NCI-H1930 (cell line): ENCODE data around the gene TTC27.

Experiments used
- DNase-seq, 2 experiments: peaks; one replicate each; lab custom pipeline; 2025; lab: John Stamatoyannopoulos, UW

The TTC27 gene

DNA sequence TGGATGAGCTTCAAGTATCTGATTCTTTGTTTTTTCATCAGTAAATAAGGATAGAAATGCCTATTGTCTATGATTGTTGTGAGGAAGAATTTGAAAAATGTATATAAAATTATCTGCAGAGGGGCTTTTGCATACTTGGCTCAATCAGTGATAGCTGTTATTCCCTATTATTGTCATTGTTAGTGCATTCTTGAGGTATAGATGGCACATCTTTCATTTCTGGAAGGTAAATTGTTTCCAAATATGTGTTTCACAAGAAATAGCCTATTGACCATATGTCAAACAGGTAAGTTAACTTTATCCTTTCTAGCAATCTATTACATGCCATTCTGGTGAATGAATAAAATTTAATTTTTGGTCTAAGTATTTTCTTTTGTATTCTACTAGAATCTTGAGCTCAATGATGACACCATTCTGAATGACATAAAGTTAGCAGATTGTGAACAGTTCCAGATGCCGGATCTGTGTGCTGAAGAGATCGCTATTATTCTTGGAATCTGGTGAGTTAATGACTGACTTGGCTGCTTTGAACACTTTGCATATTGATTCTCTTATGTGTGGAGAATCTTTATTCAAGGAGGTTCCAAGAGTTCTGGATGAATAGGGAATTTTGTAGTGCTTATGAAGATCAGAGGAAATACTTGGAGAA lies 44.2 kb downstream of the TTC27 start:
- DNase-seq = no peak

DNA sequence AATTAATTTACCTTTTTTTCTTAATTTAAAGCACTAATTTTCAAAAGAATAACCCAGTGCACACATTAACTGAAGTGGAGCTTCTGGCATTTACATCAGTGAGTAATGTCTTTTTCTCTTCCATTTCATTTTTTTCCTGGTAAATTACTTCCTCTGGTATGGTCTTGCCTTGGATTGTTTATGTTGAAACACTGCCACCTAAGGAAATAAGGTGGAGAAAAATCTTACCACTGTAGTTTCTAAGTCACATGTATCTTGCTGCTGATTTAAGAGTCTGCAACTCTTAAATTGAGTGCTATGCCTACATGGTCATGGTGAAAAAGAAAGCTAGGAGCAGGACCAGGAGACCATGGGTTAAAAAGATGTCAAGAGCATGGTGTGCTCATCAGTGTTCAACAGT lies 51.0 kb downstream of the TTC27 start:
- DNase-seq = no peak

DNA sequence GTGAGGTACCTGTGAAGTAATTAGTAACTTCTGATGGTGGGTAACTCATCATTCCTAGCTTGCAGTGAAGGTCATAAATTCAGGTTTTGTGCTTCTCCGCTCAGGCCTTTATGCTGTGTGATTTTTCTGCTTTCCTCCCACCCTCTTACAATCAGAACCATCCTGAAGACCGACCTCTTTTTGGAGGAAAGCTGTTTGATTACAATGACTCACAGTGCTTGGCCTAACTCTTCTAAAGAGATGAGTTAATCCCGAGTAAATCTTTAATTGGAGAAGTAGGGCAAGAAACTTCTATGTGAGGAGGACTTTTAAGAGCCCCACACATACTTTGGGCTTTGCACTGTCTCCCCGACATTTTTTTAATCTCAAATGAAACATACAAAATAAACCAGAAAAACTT lies 53.1 kb downstream of the TTC27 start:
- DNase-seq = no peak

DNA sequence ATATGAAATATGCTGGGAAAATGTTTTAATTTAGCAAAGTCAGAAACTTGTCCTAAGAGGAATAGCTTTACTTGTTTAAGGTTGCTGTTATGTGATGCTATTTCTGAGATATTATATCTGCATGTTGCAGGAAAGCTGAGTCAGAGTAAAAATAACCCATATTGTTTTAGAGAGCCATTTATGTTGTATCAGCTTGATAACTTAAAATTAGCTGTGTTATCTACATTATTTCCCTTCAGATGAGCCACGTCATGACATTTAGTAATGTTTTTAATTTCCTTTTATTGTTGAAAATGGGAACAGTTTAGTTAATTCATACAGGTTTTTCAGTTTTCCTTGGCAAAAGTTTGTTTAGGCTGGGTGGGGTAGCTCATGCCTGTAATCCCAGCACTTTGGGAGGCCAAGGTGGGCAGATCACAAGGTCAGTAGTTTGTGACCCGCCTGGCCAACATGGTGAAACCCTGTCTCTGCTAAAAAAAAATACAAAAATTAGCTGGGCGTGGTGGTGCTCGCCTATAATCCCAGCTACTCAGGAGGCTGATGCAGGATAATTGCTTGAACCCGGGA lies 55.8 kb downstream of the TTC27 start:
- no peak for DNase-seq

DNA sequence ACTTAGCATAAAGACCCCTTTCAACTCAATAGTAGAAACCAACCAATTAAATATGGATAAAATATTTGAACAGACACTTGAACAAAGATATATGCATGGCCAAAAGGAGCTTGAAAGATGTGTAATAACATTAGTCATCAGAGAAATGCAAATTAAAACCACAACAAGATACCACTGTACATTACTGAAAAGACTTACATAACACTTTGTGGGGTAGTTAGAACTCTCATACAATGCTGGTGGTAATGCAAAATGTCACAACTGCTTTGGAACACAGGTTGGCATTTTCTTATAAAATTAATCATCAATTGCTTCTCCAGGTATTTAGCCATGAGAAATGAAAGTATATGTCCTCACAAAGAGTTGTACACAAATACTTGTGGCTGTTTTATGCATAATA lies 60.7 kb downstream of the TTC27 start:
- no peak for DNase-seq

DNA sequence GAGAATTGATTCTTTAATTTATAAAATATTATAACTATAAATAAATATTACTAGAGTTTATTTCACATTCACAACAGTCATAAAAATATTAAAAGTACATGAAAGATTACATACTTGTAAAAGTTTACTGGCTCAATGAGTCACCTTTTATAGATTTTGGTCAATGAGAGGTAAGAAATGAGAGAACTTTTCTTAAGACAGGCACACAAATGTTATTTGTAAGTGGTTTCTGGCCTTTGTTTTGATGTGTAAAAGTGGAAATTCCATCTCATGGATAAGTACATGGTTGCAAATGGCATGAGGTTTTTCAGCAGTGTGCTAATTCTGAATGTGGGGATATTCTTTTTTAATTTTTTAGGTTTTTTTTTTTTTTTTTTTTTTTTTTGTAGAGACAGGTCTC lies 63.8 kb downstream of the TTC27 start:
- no peak for DNase-seq

DNA sequence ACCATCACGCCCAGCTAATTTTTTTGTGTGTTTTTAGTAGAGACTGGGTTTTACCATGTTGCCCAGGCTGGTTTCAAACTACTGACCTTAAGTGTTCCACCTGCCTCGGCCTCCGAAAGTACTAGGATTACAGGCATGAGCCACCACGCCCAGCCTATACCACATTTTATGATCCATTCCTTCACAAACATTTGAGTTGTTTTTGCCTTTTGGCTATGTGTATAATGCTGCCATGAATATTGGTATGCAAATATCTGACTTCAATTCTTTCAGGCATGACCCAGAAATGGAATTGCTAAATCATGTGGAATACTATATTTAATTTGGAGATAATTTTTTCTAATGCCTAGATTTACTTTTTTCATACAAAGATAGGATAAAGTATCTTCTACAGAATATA lies 68.6 kb downstream of the TTC27 start:
- DNase-seq = no peak

DNA sequence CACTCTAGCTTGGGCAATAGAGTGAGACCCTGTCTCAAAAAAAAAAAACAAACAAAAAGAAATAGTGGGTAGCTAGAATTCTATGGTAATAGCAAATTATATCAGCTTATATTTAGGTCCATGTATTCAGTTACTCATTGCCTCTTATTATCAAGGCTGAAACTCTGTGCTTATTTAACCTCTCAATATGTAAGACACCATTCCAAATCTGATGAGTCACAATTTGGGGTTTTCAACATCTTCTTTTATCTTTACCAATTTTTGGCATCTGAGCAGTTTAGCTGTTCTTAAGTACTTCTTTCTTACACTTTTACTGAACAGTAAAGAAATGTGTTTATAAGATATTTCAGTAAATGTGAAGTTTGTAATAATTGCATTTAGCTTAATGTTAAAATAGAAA lies 69.3 kb downstream of the TTC27 start:
- DNase-seq = no peak

DNA sequence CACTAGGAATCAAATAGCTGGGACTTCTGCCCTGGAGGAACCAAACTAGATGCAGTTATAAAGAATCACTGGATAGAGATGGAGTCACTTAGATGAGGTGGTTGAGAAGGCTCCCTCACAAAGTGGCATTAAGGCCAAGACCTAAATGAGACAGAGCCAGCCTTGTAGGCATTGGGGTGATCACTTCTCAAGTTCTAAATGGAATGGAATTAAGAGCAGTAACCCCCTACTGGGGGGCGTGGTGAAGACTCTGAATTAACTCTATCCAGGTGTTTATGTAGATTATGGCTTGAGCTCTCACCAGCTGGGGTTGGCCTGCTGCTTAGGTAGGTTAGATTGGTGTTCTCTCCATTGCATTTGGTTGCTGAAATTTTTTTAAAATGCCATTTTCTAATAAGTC lies 71.3 kb downstream of the TTC27 start:
- DNase-seq = no peak

DNA sequence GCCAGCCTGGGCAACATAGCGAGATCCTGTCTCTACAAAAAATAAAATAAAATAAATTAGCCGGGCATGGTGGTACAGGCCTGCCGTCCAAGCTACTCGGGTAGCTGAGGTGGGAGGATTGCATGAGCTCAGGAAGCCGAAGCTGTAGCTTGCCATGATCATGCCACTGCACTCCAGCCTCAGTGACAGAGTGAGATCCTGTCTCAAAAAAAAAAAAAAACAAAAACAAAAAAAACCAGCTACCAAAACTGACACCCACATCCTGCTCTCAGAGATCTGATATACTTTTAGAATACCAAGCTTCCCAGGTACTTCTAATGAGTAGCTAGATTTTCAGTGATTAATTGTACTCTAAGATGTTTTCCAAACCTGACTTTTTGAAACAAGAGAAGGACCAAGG lies 74.0 kb downstream of the TTC27 start:
- no peak for DNase-seq

DNA sequence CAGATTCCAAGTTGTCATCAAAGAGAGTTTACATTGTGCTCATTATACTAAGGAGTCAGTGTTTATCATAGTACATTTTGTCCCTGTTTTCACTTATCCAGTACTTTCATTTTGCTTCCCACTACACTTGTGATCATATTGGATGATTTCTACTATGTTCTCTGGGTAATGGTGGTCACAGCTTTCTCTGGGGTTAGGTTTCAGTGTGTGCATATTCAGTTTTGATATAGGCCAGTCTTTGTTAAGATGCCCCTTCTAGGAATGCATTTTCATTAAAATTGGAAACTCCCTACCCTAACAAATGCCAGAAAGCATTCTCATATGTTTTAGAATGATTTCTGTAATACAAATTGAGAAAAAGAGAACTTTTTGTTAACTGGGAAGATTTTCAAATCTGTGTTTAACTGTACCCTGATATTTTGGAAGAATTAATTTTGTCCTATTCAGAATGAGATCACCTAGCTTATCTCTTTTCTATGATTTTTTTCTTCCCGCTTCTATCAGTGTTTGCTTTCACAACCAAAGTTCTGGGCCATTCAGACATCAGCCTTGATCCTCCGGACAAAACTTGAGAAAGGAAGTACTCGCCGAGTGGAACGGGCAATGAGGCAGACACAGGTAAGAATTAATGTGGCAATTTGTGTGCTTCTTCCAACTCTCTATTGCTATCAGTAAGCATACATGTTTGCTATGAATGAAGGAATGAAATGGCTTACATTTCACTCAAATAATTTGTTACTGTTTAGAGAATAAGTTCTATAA lies 74.6 kb downstream of the TTC27 start:
- DNase-seq = no peak

DNA sequence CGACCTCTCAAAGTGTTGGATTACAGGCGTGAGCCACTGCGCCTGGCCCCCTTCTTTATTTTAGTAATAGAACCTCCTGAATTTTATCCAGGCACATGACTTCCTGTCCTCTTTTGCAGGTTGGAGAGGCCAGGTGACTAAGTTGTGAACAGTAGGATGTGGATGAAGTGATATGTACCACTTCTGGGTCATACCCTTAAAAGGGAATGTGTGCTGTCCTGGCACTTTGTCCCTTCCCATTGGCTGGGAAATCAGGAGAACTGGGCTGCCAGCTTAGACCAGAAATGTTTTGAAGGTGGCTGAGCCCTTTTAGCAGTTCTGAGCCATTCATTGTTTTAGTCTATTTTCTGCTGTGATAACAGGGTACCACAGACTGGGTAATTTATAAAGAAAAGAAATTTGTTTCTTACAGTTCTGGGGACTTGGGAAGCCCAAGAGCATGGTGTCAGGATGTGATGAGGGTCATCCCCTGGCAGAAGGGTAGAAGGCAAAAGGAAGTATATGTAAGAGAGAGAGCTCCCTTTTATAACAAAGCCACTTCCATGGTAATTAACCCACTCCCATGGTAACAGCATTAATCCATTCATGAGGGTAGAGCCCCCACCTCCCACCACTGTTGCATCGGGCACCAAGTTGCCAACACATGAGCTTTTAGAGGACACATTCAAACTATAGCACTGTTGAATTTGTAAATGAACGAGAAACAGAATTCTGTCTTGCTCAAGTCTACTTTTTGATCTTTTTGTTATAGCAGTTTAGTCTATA lies 79.1 kb downstream of the TTC27 start:
- no peak for DNase-seq

DNA sequence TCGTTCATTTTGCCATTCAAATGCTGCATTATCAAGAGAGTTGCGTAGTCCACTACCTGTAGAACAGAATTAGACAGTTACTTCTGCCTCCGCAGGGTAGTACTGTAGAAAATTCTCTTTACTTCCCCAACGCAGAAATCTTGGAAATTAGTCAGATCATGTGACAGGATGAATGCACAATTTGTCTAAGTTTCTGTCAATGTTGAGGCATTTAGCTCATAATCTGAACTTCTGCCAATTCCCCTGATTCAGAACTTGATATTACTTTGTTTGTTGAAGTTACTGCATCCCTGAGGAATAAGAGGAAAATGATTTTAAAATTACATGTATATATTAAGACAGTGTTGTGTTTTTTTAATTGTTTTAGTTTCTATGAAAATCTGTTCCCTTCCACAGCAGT lies 83.4 kb downstream of the TTC27 start:
- DNase-seq = no peak

DNA sequence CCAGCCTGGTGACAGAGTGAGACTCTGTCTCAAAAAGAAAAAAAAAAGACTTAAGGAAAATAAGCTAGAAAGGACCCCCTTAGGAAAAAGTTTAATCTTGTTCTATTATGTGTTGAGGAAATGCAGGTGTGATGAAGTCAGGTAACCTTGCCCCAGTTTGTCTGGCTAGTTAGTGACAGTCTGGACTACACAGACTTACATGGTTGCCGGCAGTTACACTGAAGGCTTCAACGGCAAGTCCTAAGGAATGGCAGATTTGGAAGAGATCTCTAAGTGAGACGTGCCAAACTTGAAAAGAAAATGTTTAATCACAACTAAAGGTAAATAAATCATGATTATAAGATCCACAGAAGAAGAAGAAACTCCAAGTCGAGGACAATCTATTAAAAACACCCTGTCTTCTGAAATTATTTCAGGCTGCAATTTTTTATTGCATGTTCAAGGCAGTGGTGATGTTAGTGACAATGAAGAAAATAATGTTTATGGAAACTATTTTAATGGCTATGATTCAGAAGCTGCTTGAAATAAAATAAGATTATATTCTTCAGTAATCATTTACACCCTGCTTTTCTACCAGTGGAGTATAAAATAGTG lies 84.2 kb downstream of the TTC27 start:
- no peak for DNase-seq

DNA sequence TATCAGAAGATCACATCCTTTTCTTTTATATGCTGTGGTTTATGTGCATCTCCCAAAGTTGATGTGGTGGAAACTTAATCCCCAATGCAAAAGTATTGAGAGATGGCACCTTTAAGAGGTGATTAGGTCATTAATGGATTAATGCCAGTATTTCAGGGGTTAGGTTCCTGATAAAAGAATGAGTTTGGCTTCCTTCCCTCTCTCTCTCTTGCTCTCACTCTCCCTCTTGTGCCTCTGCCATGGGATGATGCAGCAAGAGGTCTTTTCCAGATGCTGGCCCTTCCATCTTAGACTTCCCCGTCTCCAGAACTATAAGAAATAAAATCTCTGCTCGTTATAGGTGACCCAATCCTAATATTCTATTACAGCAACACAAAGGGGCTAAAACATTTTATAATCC lies 85.0 kb downstream of the TTC27 start:
- no peak for DNase-seq

DNA sequence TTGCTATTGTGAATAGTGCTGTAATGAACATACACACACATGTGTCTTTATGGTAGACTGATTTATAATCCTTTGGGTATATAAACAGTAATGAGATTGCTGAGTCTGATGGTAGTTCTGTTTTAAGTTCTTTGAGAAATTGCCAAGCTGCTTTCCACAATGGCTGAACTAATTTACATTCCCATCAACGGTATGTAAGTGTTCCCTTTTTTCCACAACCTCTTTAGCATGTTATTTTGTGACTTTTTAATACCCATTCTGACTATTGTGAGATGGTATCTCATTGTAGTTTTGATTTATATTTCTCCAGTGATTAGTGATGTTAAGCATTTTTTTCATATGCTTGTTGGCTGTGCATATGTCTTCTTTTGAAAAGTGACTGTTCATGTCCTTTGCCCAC lies 86.7 kb downstream of the TTC27 start:
- no peak for DNase-seq

DNA sequence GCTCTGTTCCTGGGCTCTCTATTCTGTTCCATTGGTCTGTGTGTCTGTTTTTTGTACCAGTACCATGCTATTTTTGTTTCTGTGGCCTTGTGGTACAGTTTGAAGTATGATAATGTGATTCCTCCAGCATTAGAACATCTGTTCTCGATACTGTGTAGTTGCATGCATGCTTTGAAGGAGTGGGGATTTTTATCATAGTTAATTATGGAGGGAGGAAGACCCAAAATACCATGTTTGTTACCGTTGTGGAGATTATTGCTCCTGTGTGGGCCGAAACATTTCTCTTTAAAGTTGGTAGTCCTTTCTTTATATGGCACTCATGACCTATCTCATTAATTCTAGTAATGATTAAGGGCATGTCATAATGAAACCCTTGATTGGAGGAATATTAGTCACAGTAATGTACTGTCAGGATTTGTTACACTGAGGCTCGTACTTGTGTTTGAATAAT lies 87.6 kb downstream of the TTC27 start:
- DNase-seq = no peak

DNA sequence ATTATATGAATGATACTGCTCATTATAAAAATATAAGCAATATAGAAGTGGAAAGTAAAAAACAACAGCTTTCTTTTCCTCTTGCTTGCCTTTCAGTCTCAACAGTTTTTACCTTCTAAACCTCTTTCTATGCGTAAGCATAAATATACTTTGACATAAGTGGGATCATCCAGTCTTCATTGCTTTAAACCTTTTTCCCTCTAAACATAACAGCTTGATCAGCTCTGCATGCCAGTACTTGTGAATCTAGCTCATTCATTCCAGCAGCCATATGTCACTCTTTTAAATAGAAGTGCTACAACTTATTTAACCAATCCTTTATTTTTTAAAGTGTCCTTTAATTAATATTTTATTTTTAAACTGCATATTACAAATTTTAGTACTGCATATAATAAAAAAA lies 88.1 kb downstream of the TTC27 start:
- DNase-seq = no peak

DNA sequence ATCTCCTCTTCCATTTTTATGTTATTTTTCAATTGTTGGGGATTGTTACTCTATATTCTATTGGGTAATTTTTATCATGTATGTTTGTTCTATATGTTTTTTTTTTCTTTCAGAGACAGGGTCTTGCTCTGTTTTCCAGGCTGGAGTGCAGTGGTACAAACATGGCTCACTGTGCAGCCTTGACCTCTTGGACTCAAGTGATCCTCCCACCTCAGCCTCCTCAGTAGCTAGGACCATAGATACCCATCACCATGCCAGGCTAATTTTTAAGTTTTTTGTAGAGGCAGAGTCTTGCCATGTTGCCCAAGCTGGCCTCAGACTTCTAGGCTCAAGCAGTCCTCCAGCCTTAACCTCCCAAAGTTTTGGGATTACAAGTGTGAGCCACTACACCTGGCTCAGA lies 88.7 kb downstream of the TTC27 start:
- DNase-seq = no peak

DNA sequence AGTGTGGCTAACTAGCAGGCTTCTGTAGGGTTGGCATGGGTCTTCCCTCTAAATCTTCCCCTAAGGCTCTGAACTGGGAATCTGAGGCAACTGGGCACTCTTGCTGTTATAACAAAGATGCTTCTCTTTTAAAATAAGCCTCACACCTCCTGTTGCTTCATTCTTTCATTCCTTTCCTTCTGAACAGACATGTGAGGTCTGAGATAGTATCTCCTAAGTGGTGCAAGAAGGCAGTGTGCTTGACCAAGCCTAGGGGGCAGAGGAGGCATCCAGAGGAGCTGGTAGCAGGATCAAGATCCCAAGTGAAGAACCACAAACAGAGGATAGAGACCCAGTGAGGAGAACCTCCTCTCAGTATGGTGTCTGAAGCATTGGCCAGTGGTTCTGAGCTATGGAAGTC lies 90.9 kb downstream of the TTC27 start:
- no peak for DNase-seq

DNA sequence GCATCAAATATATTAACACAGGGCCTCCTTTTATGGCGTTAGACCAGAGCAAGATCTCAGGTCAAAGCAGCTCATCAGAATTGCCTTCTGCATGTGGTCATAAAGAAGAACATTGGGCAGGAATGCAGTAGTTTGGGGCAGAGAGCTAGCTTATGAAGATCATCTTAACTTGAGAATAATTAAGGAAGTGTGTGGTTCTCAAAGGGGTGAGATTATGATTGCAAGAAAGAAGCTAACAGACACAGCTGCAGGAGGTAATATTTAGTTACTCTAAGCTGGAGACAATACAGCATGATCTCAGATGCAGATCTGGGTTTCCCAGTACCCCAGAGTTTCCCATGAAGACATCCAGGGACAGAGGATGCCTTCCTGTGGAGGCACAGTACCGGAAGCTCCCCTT lies 91.6 kb downstream of the TTC27 start:
- DNase-seq = no peak

DNA sequence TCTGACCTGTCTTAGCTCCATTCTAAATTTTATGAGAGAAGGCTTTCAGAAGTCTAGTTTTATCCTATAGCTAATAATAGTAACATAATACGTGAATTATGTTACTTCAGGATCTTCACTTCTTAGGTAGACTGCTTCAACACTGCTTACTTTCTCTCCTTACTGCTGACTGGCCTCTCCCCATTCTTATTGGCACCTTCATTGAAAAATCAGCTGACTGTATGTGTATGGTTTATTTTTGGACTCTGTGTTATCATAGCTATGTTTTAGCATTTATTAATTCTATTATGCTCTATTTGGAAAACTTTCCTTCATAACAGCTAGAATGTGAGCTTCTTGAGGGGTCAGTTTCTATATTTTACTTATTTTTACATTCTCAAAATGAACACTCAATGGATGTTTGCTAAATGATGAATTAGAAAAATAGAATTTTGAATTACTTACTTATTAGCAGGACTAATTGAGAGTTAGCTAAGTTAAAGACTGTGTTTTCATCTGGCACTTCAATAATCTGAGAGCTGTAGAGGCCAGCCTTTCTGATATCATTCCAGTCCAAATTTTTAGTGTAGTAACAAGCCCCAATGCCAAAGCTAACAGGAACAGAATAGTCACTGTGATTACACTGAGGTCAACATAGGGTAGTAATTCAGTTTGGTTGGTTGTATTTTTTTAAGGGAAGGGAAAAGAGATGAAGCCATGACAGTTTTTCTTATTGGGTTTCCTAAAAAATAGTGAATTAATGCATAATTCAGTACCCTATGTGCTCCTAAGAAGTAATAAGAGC lies 92.3 kb downstream of the TTC27 start:
- no peak for DNase-seq
